PC-3 (cell line): ENCODE data around the gene BASP1. TPM values are rescaled to one million over a fixed set of nuclear protein-coding genes. Genes with fewer than 3 reads are reported as not detected.
"Not testable (repeated sequence)": the region's sequence is repeated elsewhere in the genome, so short reads cannot be mapped to it uniquely, and the experiment has no call there.

ENCODE experiments used
- ATAC-seq: fragments of 200-7000 bp; cut with Tn5 transposase; 2 replicates; pipeline ENCODE4 v1.9.1; 2020; ENCODE audit warnings: mild to moderate bottlenecking, moderate library complexity
- BruUV-seq: library from RNA; stranded (reverse); fragments of 400-500 nt; replicated peaks from 2 replicates; lab custom pipeline; 2021; lab: Mats Ljungman, UMichigan
- CTCF ChIA-PET: fragments of 300-600 bp; sonication (Branson Sonifier 250); formaldehyde crosslinking; loops from one replicate; lab custom pipeline; 2022; ENCODE audit warnings: antibody characterized with exemption; lab: Charles Lee
- POLR2A ChIA-PET: fragments of 300-600 bp; sonication (Branson Sonifier 250); formaldehyde crosslinking; loops from one replicate; lab custom pipeline; 2022; ENCODE audit warnings: antibody characterized with exemption; ENCODE audit not compliant: unreplicated experiment; lab: Charles Lee
- DNase-seq: peaks from one replicate; pipeline ENCODE4 v3.0.0-alpha.2; 2015
- H2AFZ ChIP-seq: fragments of 300-600 bp; sonication (generic); 2 replicates; pipeline ENCODE4 v1.6.0; 2016; ENCODE audit warnings: antibody characterized with exemption, low read length
- H3F3A ChIP-seq: fragments of 300-600 bp; sonication (generic); one replicate; pipeline ENCODE4 v1.6.0; 2017; ENCODE audit warnings: antibody characterized with exemption, low read length, control low read depth, mild to moderate bottlenecking; ENCODE audit not compliant: unreplicated experiment
- H3K27ac ChIP-seq: fragments of 300-600 bp; sonication (generic); 2 replicates; pipeline ENCODE4 v1.5.1; 2016; ENCODE audit warnings: mild to moderate bottlenecking, low read length
- H3K27me3 ChIP-seq: fragments of 300-600 bp; sonication (generic); 2 replicates; pipeline ENCODE4 v1.6.1; 2016; ENCODE audit warnings: low read length, mixed read lengths
- H3K36me3 ChIP-seq: fragments of 300-600 bp; sonication (generic); 2 replicates; pipeline ENCODE4 v1.6.1; 2016; ENCODE audit warnings: low read depth, mixed run types, low read length, mixed read lengths
- H3K4me1 ChIP-seq: fragments of 300-600 bp; sonication (generic); 2 replicates; pipeline ENCODE4 v1.5.1; 2016; ENCODE audit warnings: low read length; ENCODE audit not compliant: insufficient read depth
- H3K4me2 ChIP-seq: fragments of 300-600 bp; sonication (generic); 2 replicates; pipeline ENCODE4 v1.6.0; 2016; ENCODE audit warnings: low read length
- H3K4me3 ChIP-seq: fragments of 300-600 bp; sonication (generic); 2 replicates; pipeline ENCODE4 v1.5.1; 2016; ENCODE audit warnings: mild to moderate bottlenecking, low read length, mixed read lengths
- H3K79me2 ChIP-seq: fragments of 300-600 bp; sonication (generic); 2 replicates; pipeline ENCODE4 v1.6.1; 2017; ENCODE audit warnings: low read length, mixed read lengths
- H3K9ac ChIP-seq: fragments of 300-600 bp; sonication (generic); 2 replicates; pipeline ENCODE4 v1.6.0; 2016; ENCODE audit warnings: mild to moderate bottlenecking, low read length
- H3K9me2 ChIP-seq: fragments of 300-600 bp; sonication (generic); replicated peaks from 2 replicates; pipeline ENCODE4 v1.6.1; 2016; ENCODE audit warnings: mixed run types, low read length, mixed read lengths
- H3K9me3 ChIP-seq: fragments of 300-600 bp; sonication (generic); 2 replicates; pipeline ENCODE4 v1.6.1; 2016; ENCODE audit warnings: low read length, mixed read lengths
- H4K20me1 ChIP-seq: fragments of 300-600 bp; sonication (generic); 2 replicates; pipeline ENCODE4 v1.6.1; 2016; ENCODE audit warnings: low read length, mixed read lengths
- EZH2 ChIP-seq: fragments of 300-600 bp; sonication (generic); IDR thresholded peaks from one replicate; pipeline ENCODE4 v1.6.1; 2017; ENCODE audit warnings: antibody characterized with exemption, mild to moderate bottlenecking, low read length; ENCODE audit not compliant: unreplicated experiment
- EZH2phosphoT487 ChIP-seq: fragments of 300-600 bp; sonication (generic); IDR thresholded peaks from 2 replicates; pipeline ENCODE4 v1.6.1; 2018; ENCODE audit warnings: mild to moderate bottlenecking, antibody characterized with exemption, low read length, borderline replicate concordance
- intact Hi-C: fragments of 100-400 bp; cut with micrococcal nuclease; formaldehyde crosslinking; loops from 2 replicates; pipeline ENCODE4 v1.9.0; 2023
- total RNA-seq: library from RNA; depleted of rRNA; stranded (reverse); fragments of >200 nt; gene quantifications from 2 replicates; pipeline ENCODE4 v1.2.3, GENCODE V29; 2014
- TF ChIP-seq, protein P1 (sequence below): fragments of 300-600 bp; sonication (generic); conservative IDR thresholded peaks from 2 replicates; pipeline ENCODE4 v1.5.1; 2017; ENCODE audit warnings: antibody characterized with exemption, low read depth, mild to moderate bottlenecking, low read length

Gene BASP1
- total RNA-seq, 1 experiment from 2014 or later: 169 TPM

- Histone ChIP-seq H3K4me1 (peaks cover 46% of the 10 kb centered on the region), H3K4me3 (no peak overlapping the region), H3K9ac (no peak overlapping the region), H3K27ac (no peak overlapping the region), H3K27me3 (no peaks in the 10 kb centered on the region), H3F3A (no peaks in the 10 kb centered on the region), H2AFZ (no peak overlapping the region), H3K79me2 (no peaks in the 10 kb centered on the region), H3K9me3 (no peaks in the 10 kb centered on the region), H3K4me2 (peak overlapping the region; percentile 32), H3K9me2 (no peaks in the 10 kb centered on the region), H4K20me1 (no peaks in the 10 kb centered on the region), H3K36me3 (no peaks in the 10 kb centered on the region)
- intact Hi-C loops: loop anchor here (1.0 kb wide), 2 partner anchors 257 to 400 kb away; no protein-coding TSS in a partner anchor
- POLR2A ChIA-PET: interaction anchor here (0.7 kb wide), 1 partner anchor 106 kb away, joined by 3 read pairs; no protein-coding TSS in a partner anchor
- no peak; the same call in 1 of the 2 replicates for ATAC-seq
- DNase-seq: peak; percentile 56
- TF ChIP-seq EZH2: no peak
- no peak for TF ChIP-seq EZH2phosphoT487
- TF ChIP-seq, protein P1, sequence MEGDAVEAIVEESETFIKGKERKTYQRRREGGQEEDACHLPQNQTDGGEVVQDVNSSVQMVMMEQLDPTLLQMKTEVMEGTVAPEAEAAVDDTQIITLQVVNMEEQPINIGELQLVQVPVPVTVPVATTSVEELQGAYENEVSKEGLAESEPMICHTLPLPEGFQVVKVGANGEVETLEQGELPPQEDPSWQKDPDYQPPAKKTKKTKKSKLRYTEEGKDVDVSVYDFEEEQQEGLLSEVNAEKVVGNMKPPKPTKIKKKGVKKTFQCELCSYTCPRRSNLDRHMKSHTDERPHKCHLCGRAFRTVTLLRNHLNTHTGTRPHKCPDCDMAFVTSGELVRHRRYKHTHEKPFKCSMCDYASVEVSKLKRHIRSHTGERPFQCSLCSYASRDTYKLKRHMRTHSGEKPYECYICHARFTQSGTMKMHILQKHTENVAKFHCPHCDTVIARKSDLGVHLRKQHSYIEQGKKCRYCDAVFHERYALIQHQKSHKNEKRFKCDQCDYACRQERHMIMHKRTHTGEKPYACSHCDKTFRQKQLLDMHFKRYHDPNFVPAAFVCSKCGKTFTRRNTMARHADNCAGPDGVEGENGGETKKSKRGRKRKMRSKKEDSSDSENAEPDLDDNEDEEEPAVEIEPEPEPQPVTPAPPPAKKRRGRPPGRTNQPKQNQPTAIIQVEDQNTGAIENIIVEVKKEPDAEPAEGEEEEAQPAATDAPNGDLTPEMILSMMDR: peak; percentile 34; the same call in 1 of the 2 replicates
- CTCF ChIA-PET: interaction anchor here (0.6 to 1.7 kb wide), 3 partner anchors 58 to 500 kb away, joined by 3 to 14 read pairs (median 3); no protein-coding TSS in a partner anchor
- no TSS peak for BruUV-seq
Observed at GRCh38 chr5:17190799-17191391, 26.5 kb upstream of the BASP1 start.

GRCh38 chr5:17191574-17191973 lies 25.9 kb upstream of the BASP1 start:
- POLR2A ChIA-PET: interaction anchor here (0.6 to 0.7 kb wide), 2 partner anchors 107 to 377 kb away, joined by 3 to 9 read pairs; no protein-coding TSS in a partner anchor
- H3K27me3 ChIP-seq, H3K9ac ChIP-seq, BruUV-seq, H4K20me1 ChIP-seq, H3K9me2 ChIP-seq, H3K79me2 ChIP-seq, H3K36me3 ChIP-seq, H3K4me2 ChIP-seq, DNase-seq, CTCF ChIA-PET, intact Hi-C loops, ATAC-seq, H3K9me3 ChIP-seq, H3K4me3 ChIP-seq, H3F3A ChIP-seq, H3K27ac ChIP-seq, H2AFZ ChIP-seq: not testable (repeated sequence)
- peaks cover 40% of the 10 kb centered on the region for H3K4me1 ChIP-seq

DNA sequence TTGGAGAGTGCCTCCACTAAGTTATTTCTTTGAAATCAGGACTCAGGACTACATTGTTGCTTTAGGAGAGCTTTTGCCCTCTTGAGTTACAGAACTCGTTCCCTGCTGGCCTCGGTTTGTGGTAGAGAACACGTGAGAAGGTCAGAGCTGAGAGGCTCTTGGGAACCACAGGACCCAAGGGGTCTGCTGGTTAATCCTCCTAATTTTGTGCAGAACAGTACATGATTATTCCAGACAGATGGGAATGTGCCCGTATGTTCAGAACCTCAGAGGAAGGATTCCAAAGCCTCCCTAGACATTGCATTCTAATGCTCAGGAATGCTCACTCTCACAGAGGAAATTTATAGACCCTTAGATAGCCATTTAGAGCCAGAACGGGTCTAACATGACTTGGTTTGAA lies 25.2 kb upstream of the BASP1 start:
- H3F3A ChIP-seq: no peaks in the 10 kb centered on the region
- intact Hi-C loops: no loop called here
- no peak overlapping the region for H2AFZ ChIP-seq
- H3K9me3 ChIP-seq: no peaks in the 10 kb centered on the region
- H3K4me3 ChIP-seq: no peak overlapping the region
- H3K9ac ChIP-seq: no peak overlapping the region
- no peak overlapping the region for H3K27ac ChIP-seq
- no peaks in the 10 kb centered on the region for H3K36me3 ChIP-seq
- TF ChIP-seq, protein P1: no peak
- TF ChIP-seq EZH2phosphoT487 (no peak), EZH2 (no peak)
- ChIA-PET CTCF (interaction anchor here (0.6 kb wide), 1 partner anchor 500 kb away, joined by 3 read pairs; no protein-coding TSS in a partner anchor), POLR2A (interaction anchor here (0.6 kb wide), 1 partner anchor 377 kb away, joined by 9 read pairs; no protein-coding TSS in a partner anchor)
- H4K20me1 ChIP-seq: no peaks in the 10 kb centered on the region
- no peaks in the 10 kb centered on the region for H3K27me3 ChIP-seq
- H3K4me1 ChIP-seq: peaks cover 33% of the 10 kb centered on the region
- BruUV-seq: no TSS peak
- no peaks in the 10 kb centered on the region for H3K9me2 ChIP-seq
- no peaks in the 10 kb centered on the region for H3K79me2 ChIP-seq
- no peak overlapping the region for H3K4me2 ChIP-seq
- ATAC-seq (no peak), DNase-seq (no peak)
